Endodermal cell (in vitro differentiated cells): ENCODE measurements around the gene KLHL22. TPM values are rescaled to one million over a fixed set of nuclear protein-coding genes. Genes with fewer than 3 reads are reported as not detected.

Source experiments
- DNase-seq: peaks from one replicate; pipeline ENCODE4 v3.0.0-alpha.2; 2017
- H3K27ac ChIP-seq: 2 replicates; pipeline ENCODE4 v1.5.1; 2013; ENCODE audit warnings: mild to moderate bottlenecking, low read depth, low read length, moderate library complexity
- H3K27me3 ChIP-seq: 2 replicates; pipeline ENCODE4 v1.6.1; 2013; ENCODE audit warnings: mild to moderate bottlenecking, low read length, moderate library complexity; ENCODE audit not compliant: insufficient read depth, control insufficient read depth, poor library complexity, severe bottlenecking
- H3K36me3 ChIP-seq: 2 replicates; pipeline ENCODE4 v1.7.0; 2013; ENCODE audit warnings: mild to moderate bottlenecking, low read length, moderate library complexity; ENCODE audit not compliant: control insufficient read depth, insufficient read depth
- H3K4me1 ChIP-seq: one replicate; pipeline ENCODE4 v1.7.0; 2013; ENCODE audit warnings: low read length; ENCODE audit not compliant: control insufficient read depth, insufficient read depth
- H3K4me3 ChIP-seq: 2 replicates; pipeline ENCODE4 v1.5.1; 2013; ENCODE audit warnings: mild to moderate bottlenecking, low read length, moderate library complexity
- H3K9ac ChIP-seq: 2 replicates; pipeline ENCODE4 v1.6.1; 2013; ENCODE audit warnings: mild to moderate bottlenecking, low read length, moderate library complexity; ENCODE audit not compliant: poor library complexity, severe bottlenecking; ENCODE audit errors: extremely low read depth
- H3K9me3 ChIP-seq: 2 replicates; pipeline ENCODE4 v1.6.1; 2013; ENCODE audit warnings: mild to moderate bottlenecking, low read length, moderate library complexity; ENCODE audit not compliant: control insufficient read depth
- H3K27ac Mint-ChIP-seq: 2 replicates; pipeline ENCODE4 v1.8.0; 2020; ENCODE audit warnings: mixed read lengths
- H3K27me3 Mint-ChIP-seq: 2 replicates; pipeline ENCODE4 v1.8.0; 2021; ENCODE audit warnings: mild to moderate bottlenecking, mixed read lengths; ENCODE audit not compliant: insufficient read depth
- H3K36me3 Mint-ChIP-seq: 2 replicates; pipeline ENCODE4 v1.8.0; 2020; ENCODE audit warnings: low read depth, mixed read lengths
- H3K4me1 Mint-ChIP-seq: 2 replicates; pipeline ENCODE4 v1.8.0; 2020; ENCODE audit warnings: mixed read lengths
- H3K4me3 Mint-ChIP-seq: 2 replicates; pipeline ENCODE4 v1.8.0; 2020; ENCODE audit warnings: mild to moderate bottlenecking, moderate library complexity, mixed read lengths
- H3K9me3 Mint-ChIP-seq: 2 replicates; pipeline ENCODE4 v1.8.0; 2020; ENCODE audit warnings: mild to moderate bottlenecking, mixed read lengths
- CTCF ChIP-seq: fragments of 200-600 bp; sonication (generic); conservative IDR thresholded peaks from 2 replicates; pipeline ENCODE4 v1.5.0; 2021; ENCODE audit warnings: antibody characterized with exemption, mild to moderate bottlenecking
- WGBS, 2 experiments: methylation state at CpG; one replicate each; pipeline versions ENCODE4 v1.1.5 to v1.1.7; 2013; ENCODE audit warnings: missing lambda C conversion rate in 2 of 2, mixed read lengths in 1 of 2; ENCODE audit not compliant: insufficient coverage in 1 of 2, insufficient read length in 1 of 2; 5-methylcytosine and 5-hydroxymethylcytosine counted together
- total RNA-seq, 2 donors: library from RNA; stranded (reverse); fragmentation: NEBNext Ultra II Directional in 1 of 2; extraction: Animal tissue kit (Norgen Biotek cat#: 25700) in 1 of 2; gene quantifications; 2 replicates in 1 of 2; 3 replicates in 1 of 2; pipeline ENCODE4 v1.2.1, GENCODE V29; 2021

The KLHL22 gene
- total RNA-seq, 2 donors from 2014 or later = 26.5 to 32.8 TPM

- Histone ChIP-seq H3K9me3 (peaks cover 11% of the 10 kb centered on the region), H3K27me3 (no peaks in the 10 kb centered on the region), H3K36me3 (peaks cover 46% of the 10 kb centered on the region), H3K4me1 (no peaks in the 10 kb centered on the region), H3K9ac (no peak overlapping the region), H3K4me3 (no peak overlapping the region), H3K27ac (peak overlapping the region; percentile 62)
- H3K36me3 Mint-ChIP-seq = peaks cover 23% of the 10 kb centered on the region
- peaks cover 16% of the 10 kb centered on the region for H3K4me1 Mint-ChIP-seq
- H3K27me3 Mint-ChIP-seq = no peaks in the 10 kb centered on the region
- no peak for DNase-seq
- WGBS, 2 experiments = 92 to 94% methylated on average over 6 of the region's 6 CpGs
- H3K9me3 Mint-ChIP-seq = peaks cover 9% of the 10 kb centered on the region
- H3K4me3 Mint-ChIP-seq = no peak overlapping the region
- H3K27ac Mint-ChIP-seq = no peak overlapping the region
- no peak for TF ChIP-seq CTCF
Observed at GRCh38 chr22:20526628-20527355, 31.2 kb upstream of the KLHL22 start.

- no peaks in the 10 kb centered on the region for H3K4me1 ChIP-seq
- H3K4me3 ChIP-seq = no peak overlapping the region
- TF ChIP-seq CTCF = no peak
- no peaks in the 10 kb centered on the region for H3K27me3 ChIP-seq
- no peak overlapping the region for H3K27ac ChIP-seq
- Mint-ChIP-seq H3K27ac (no peak overlapping the region), H3K4me3 (no peak overlapping the region), H3K4me1 (peaks cover 13% of the 10 kb centered on the region), H3K9me3 (peaks cover 9% of the 10 kb centered on the region), H3K36me3 (peaks cover 23% of the 10 kb centered on the region), H3K27me3 (no peaks in the 10 kb centered on the region)
- peaks cover 11% of the 10 kb centered on the region for H3K9me3 ChIP-seq
- WGBS, 2 experiments = 90 to 95% methylated on average over 4 of the region's 4 CpGs
- H3K9ac ChIP-seq = no peak overlapping the region
- peaks cover 47% of the 10 kb centered on the region for H3K36me3 ChIP-seq
- no peak for DNase-seq
Observed at GRCh38 chr22:20526305-20526627, 30.7 kb upstream of the KLHL22 start.

- Histone ChIP-seq H3K27ac (no peak overlapping the region), H3K36me3 (peaks cover 48% of the 10 kb centered on the region), H3K9me3 (peaks cover 11% of the 10 kb centered on the region), H3K9ac (no peak overlapping the region), H3K27me3 (no peaks in the 10 kb centered on the region), H3K4me3 (no peak overlapping the region), H3K4me1 (no peaks in the 10 kb centered on the region)
- no peaks in the 10 kb centered on the region for H3K27me3 Mint-ChIP-seq
- TF ChIP-seq CTCF = no peak
- DNase-seq = no peak
- no peak overlapping the region for H3K4me3 Mint-ChIP-seq
- peaks cover 9% of the 10 kb centered on the region for H3K9me3 Mint-ChIP-seq
- peaks cover 8% of the 10 kb centered on the region for H3K4me1 Mint-ChIP-seq
- H3K27ac Mint-ChIP-seq = no peak overlapping the region
- 97 to 100% methylated on average over 3 to 7 of the region's 7 CpGs for WGBS, 2 experiments
- peaks cover 31% of the 10 kb centered on the region for H3K36me3 Mint-ChIP-seq
Observed at GRCh38 chr22:20525048-20525447, 29.5 kb upstream of the KLHL22 start.
